ENCODE measurements around the gene FBXL3. TPM values are rescaled to one million over a fixed set of nuclear protein-coding genes. Genes with fewer than 3 reads are reported as not detected.
A peak's percentile ranks its signal among the peaks of the same experiment; 100 is the strongest.

Gene FBXL3
- polyA plus RNA-seq, 1 of the 3 experiments (the other 2 are of a cell fraction), result 13.6 TPM

DNA sequence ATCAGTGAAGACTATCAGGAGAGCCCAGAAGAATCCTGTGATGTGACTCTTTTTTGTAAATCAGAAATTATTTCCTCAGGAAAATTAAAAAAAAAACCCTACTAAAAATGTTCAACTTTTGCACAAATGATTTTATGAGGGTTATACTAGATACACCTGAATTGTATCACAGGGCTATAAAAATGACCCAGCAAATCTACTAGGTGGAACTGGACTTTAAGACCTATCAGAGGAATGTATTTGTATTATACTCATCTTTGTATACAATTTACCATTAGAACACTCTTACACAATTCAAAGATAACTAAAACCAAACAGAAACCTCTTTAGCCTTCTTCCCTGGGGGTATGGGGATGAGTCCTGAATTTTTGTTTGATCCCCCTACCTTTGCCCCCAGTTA lies 7.2 kb downstream of the FBXL3 start:
- Histone ChIP-seq H3K4me2 (no peak overlapping the region), H3K4me3 (ENCODE audit: low read depth in 2 of 2, low read length in 1 of 2) (no peak overlapping the region), H3F3A (replicated peaks; ENCODE audit: insufficient read depth) (peaks cover 16% of the 10 kb centered on the region), H3K79me2 (ENCODE audit: insufficient read depth) (peaks cover 98% of the 10 kb centered on the region), H3K36me3 (replicated peaks in 1 of 2; ENCODE audit: control insufficient read depth in 1 of 2, insufficient read depth in 2 of 2, low read length in 1 of 2) (peaks cover 46 to 59% of the 10 kb centered on the region in 2 experiments), H3K27me3 (ENCODE audit: insufficient read depth) (no peaks in the 10 kb centered on the region), H2AFZ (ENCODE audit: low read depth) (no peak overlapping the region), H4K20me1 (ENCODE audit: insufficient read depth) (peaks cover 77% of the 10 kb centered on the region), H3K9me2 (no peaks in the 10 kb centered on the region), H3K9me3 (no peaks in the 10 kb centered on the region), H3K27ac (ENCODE audit: low read depth in 2 of 2, low read length in 1 of 2) (no peak overlapping the region), H3K4me1 (ENCODE audit: control insufficient read depth in 1 of 2, insufficient read depth in 2 of 2, low read depth in 1 of 2, low read length in 1 of 2) (peaks cover 0 to 4% of the 10 kb centered on the region in 2 experiments; a peak in 3 of 4 replicates), H3K9ac (no peak overlapping the region)
- no peak for DNase-seq
- ChIA-PET POLR2A (no interaction called here), CTCF (interaction anchor here (2.0 to 3.5 kb wide), 3 partner anchors 17 to 459 kb away, joined by 6 to 19 read pairs (median 6); no protein-coding TSS in a partner anchor)
- TF ChIP-seq NFIC (IDR thresholded peaks at IDR 0.05; ENCODE audit: borderline replicate concordance) (no peak), RCOR1 (IDR thresholded peaks at IDR 0.05; ENCODE audit: low read length) (no peak), JUND (IDR thresholded peaks at IDR 0.05) (no peak)

DNA sequence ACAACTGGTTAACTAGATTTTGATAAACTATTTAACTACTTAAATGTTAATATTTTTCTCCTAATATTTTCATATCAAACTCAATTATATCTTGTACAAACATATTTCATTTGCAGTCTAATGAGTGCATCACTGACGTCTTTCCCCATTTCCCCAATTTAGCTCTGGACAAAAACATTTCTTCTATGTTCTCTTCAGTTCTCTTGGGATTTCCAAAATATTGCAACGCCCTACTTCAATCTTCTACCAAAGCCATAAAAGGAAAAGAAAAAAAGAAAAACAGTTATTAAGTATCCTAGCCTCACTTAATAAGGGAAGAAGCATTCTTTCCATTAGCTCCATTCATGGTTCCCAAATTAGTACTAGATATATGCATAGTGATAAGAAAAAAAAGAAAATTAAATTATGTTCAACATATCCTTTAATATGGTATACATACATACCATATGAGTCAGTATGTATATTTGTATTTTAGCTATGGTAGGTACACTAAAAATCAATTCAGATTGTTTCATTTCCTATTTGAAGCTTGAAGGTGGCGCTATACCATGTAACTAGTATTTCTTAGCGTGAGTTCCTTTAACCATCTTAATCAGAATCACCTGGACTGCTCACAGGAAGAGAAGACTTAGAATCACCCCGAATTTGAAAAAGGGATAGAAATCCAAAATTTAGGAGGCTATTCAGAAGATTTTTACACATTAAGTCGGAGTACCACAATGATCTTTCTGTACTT lies 9.9 kb downstream of the FBXL3 start:
- H3K9ac ChIP-seq, result no peak overlapping the region
- no peaks in the 10 kb centered on the region for H3K9me3 ChIP-seq
- no peaks in the 10 kb centered on the region for H3K9me2 ChIP-seq
- no peak for TF ChIP-seq RXRA (IDR thresholded peaks at IDR 0.05; ENCODE audit: borderline replicate concordance, low read depth)
- TF ChIP-seq, protein P1, sequence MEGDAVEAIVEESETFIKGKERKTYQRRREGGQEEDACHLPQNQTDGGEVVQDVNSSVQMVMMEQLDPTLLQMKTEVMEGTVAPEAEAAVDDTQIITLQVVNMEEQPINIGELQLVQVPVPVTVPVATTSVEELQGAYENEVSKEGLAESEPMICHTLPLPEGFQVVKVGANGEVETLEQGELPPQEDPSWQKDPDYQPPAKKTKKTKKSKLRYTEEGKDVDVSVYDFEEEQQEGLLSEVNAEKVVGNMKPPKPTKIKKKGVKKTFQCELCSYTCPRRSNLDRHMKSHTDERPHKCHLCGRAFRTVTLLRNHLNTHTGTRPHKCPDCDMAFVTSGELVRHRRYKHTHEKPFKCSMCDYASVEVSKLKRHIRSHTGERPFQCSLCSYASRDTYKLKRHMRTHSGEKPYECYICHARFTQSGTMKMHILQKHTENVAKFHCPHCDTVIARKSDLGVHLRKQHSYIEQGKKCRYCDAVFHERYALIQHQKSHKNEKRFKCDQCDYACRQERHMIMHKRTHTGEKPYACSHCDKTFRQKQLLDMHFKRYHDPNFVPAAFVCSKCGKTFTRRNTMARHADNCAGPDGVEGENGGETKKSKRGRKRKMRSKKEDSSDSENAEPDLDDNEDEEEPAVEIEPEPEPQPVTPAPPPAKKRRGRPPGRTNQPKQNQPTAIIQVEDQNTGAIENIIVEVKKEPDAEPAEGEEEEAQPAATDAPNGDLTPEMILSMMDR (IDR thresholded peaks at IDR 0.05), result peak; percentile 24
- no peak overlapping the region for H3K4me2 ChIP-seq
- H3K27me3 ChIP-seq (ENCODE audit: insufficient read depth), result no peaks in the 10 kb centered on the region
- peaks cover 69 to 80% of the 10 kb centered on the region in 2 experiments for H3K36me3 ChIP-seq (replicated peaks in 1 of 2; ENCODE audit: control insufficient read depth in 1 of 2, insufficient read depth in 2 of 2, low read length in 1 of 2)
- H4K20me1 ChIP-seq (ENCODE audit: insufficient read depth), result peaks cover 63% of the 10 kb centered on the region
- CTCF ChIA-PET, result interaction anchor here (1.5 to 3.5 kb wide), 4 partner anchors 12 to 461 kb away, joined by 3 to 19 read pairs (median 8); no protein-coding TSS in a partner anchor
- no peak overlapping the region for H2AFZ ChIP-seq (ENCODE audit: low read depth)
- WGBS (ENCODE audit: low lambda C conversion rate), result 80% methylated on average over 6 of the region's 6 CpGs
- H3K4me1 ChIP-seq (ENCODE audit: control insufficient read depth in 1 of 2, insufficient read depth in 2 of 2, low read depth in 1 of 2, low read length in 1 of 2), result no peaks in the 10 kb centered on the region; a peak in 3 of 4 replicates
- H3F3A ChIP-seq (replicated peaks; ENCODE audit: insufficient read depth), result peaks cover 12% of the 10 kb centered on the region
- no peak overlapping the region for H3K4me3 ChIP-seq (ENCODE audit: low read depth in 2 of 2, low read length in 1 of 2)
- POLR2A ChIA-PET, result no interaction called here
- H3K79me2 ChIP-seq (ENCODE audit: insufficient read depth), result peaks cover 97% of the 10 kb centered on the region
- H3K27ac ChIP-seq (ENCODE audit: low read depth in 2 of 2, low read length in 1 of 2), result no peak overlapping the region
- no peak for DNase-seq

DNA sequence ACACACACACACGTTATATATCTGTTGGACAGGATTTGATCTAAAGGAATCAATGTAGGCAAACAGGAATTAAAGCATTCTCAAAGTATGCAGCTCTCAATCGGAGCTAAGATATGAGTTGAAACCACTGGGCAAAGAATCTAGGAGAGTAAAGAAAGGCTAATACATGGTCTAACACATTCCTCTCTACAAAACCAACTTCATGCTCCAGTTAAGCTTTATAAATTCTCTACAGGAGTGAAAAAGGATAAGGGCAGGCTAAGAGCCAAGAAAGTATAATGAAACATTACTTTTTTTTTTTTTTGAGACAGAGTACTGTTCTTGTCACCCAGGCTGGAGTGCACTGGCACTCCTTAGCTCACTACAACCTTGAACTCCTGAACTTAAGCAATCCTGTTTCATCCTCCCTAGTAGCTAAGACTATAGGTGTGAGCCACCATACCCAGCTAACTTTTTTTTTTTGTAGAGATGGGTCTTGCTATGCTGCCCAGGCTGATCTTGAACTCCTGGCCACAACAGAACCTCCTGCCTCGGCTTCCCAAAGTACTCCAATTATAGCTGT lies 10.6 kb downstream of the FBXL3 start:
- TF ChIP-seq, protein P2, sequence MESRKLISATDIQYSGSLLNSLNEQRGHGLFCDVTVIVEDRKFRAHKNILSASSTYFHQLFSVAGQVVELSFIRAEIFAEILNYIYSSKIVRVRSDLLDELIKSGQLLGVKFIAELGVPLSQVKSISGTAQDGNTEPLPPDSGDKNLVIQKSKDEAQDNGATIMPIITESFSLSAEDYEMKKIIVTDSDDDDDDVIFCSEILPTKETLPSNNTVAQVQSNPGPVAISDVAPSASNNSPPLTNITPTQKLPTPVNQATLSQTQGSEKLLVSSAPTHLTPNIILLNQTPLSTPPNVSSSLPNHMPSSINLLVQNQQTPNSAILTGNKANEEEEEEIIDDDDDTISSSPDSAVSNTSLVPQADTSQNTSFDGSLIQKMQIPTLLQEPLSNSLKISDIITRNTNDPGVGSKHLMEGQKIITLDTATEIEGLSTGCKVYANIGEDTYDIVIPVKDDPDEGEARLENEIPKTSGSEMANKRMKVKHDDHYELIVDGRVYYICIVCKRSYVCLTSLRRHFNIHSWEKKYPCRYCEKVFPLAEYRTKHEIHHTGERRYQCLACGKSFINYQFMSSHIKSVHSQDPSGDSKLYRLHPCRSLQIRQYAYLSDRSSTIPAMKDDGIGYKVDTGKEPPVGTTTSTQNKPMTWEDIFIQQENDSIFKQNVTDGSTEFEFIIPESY (IDR thresholded peaks at IDR 0.05; ENCODE audit: borderline replicate concordance, low read depth), result no peak
- TF ChIP-seq GATA2 (CRISPR knock-in tag; IDR thresholded peaks at IDR 0.05) (no peak), MXI1 (IDR thresholded peaks at IDR 0.05; ENCODE audit: low read depth, low read length) (no peak), TCF12 (IDR thresholded peaks at IDR 0.05) (no peak), RFX5 (IDR thresholded peaks at IDR 0.05; ENCODE audit: low read length) (no peak), SIN3A (IDR thresholded peaks at IDR 0.05; ENCODE audit: borderline replicate concordance, low read depth, low read length) (no peak), RAD21 (IDR thresholded peaks at IDR 0.05; ENCODE audit: low read length) (no peak), NRF1 (IDR thresholded peaks at IDR 0.05; ENCODE audit: low read depth, low read length) (no peak), GABPA (IDR thresholded peaks at IDR 0.05; ENCODE audit: low read depth) (no peak), SMC3 (IDR thresholded peaks at IDR 0.05; ENCODE audit: low read depth, low read length) (no peak), RCOR1 (IDR thresholded peaks at IDR 0.05; ENCODE audit: low read length) (no peak), FOXJ3 (CRISPR knock-in tag; IDR thresholded peaks at IDR 0.05) (no peak)
- H4K20me1 ChIP-seq (ENCODE audit: insufficient read depth), result peaks cover 56% of the 10 kb centered on the region
- ChIA-PET CTCF (interaction anchor here (1.8 to 3.5 kb wide), 3 partner anchors 11 to 462 kb away, joined by 3 to 19 read pairs (median 10); no protein-coding TSS in a partner anchor), POLR2A (no interaction called here)
- H3K9me3 ChIP-seq, result no peaks in the 10 kb centered on the region
- H2AFZ ChIP-seq (ENCODE audit: low read depth), result no peak overlapping the region
- no peaks in the 10 kb centered on the region for H3K9me2 ChIP-seq
- H3K4me2 ChIP-seq, result no peak overlapping the region
- no peaks in the 10 kb centered on the region; a peak in 2 of 4 replicates for H3K4me1 ChIP-seq (ENCODE audit: control insufficient read depth in 1 of 2, insufficient read depth in 2 of 2, low read depth in 1 of 2, low read length in 1 of 2)
- H3K36me3 ChIP-seq (replicated peaks in 1 of 2; ENCODE audit: control insufficient read depth in 1 of 2, insufficient read depth in 2 of 2, low read length in 1 of 2), result peaks cover 71 to 81% of the 10 kb centered on the region in 2 experiments
- no peak overlapping the region for H3K4me3 ChIP-seq (ENCODE audit: low read depth in 2 of 2, low read length in 1 of 2)
- H3F3A ChIP-seq (replicated peaks; ENCODE audit: insufficient read depth), result peaks cover 12% of the 10 kb centered on the region
- H3K9ac ChIP-seq, result no peak overlapping the region
- no peak overlapping the region for H3K27ac ChIP-seq (ENCODE audit: low read depth in 2 of 2, low read length in 1 of 2)
- peaks cover 95% of the 10 kb centered on the region for H3K79me2 ChIP-seq (ENCODE audit: insufficient read depth)
- no peaks in the 10 kb centered on the region for H3K27me3 ChIP-seq (ENCODE audit: insufficient read depth)
- WGBS (ENCODE audit: low lambda C conversion rate), result 98% methylated on average over 3 of the region's 3 CpGs
- DNase-seq, result no peak
